Fibroblast of lung (primary cell): ENCODE results near the gene ARMC5.

Source experiments
- CTCF ChIP-seq, 2 donors: IDR thresholded peaks in 1 of 2; conservative IDR thresholded peaks in 1 of 2; 1 replicate in 1 of 2; 2 replicates in 1 of 2; pipeline ENCODE4 v1.5.1; 2011 to 2012; ENCODE audit warnings: low read length in 2 of 2, control low read depth in 1 of 2, inconsistent platforms in 1 of 2, low read depth in 1 of 2, mild to moderate bottlenecking in 1 of 2
- EZH2 ChIP-seq: IDR thresholded peaks from 2 replicates; pipeline ENCODE4 v1.5.1; 2012; ENCODE audit warnings: low read length, control low read depth, mild to moderate bottlenecking; ENCODE audit errors: missing control alignments

GRCh38 chr16:31413381-31413780, 45.9 kb upstream of the ARMC5 start:
- no peak for TF ChIP-seq CTCF (conservative IDR thresholded peaks at IDR 0.05 in 1 of 2, IDR thresholded peaks at IDR 0.05 in 1 of 2; ENCODE audit: low read depth in 1 of 2, low read length in 2 of 2)
- no peak for TF ChIP-seq EZH2
